Body of pancreas (tissue), 4 donors: Measurements from ENCODE around the gene LRP11. TPM values are rescaled to one million over a fixed set of nuclear protein-coding genes. Genes with fewer than 3 reads are reported as not detected.
"Not testable (repeated sequence)": the region's sequence is repeated elsewhere in the genome, so short reads cannot be mapped to it uniquely, and the experiment has no call there.

Experiments
- ATAC-seq: fragments of 150-250 bp; one replicate; pipeline ENCODE4 v1.9.1; 2016
- DNase-seq, 4 donors: peaks; one replicate each; pipeline ENCODE4 v3.0.0-alpha.2; 2019
- H3K27ac ChIP-seq, 4 donors: fragments of 200-600 bp; sonication (generic); 1 replicate in 3 of 4; 2 replicates in 1 of 4; pipeline versions ENCODE4 v1.5.1 to v1.6.1; 2016 to 2019; ENCODE audit warnings: mild to moderate bottlenecking in 1 of 4, mixed read lengths in 1 of 4, moderate library complexity in 1 of 4
- H3K27me3 ChIP-seq, 2 donors: fragments of 200-600 bp; sonication (generic); one replicate each; pipeline ENCODE4 v1.6.0; 2016; ENCODE audit warnings: mild to moderate bottlenecking in 1 of 2
- H3K36me3 ChIP-seq, 2 donors: fragments of 200-600 bp; sonication (generic); replicated peaks in 1 of 2; 2 replicates each; pipeline ENCODE4 v1.5.1; 2016; ENCODE audit warnings: low read depth in 2 of 2; ENCODE audit not compliant: insufficient read depth in 1 of 2
- H3K4me1 ChIP-seq: fragments of 200-600 bp; sonication (generic); one replicate; pipeline ENCODE4 v1.6.0; 2016
- H3K4me3 ChIP-seq, 2 donors: fragments of 200-600 bp; sonication (generic); 1 replicate in 1 of 2; 2 replicates in 1 of 2; pipeline ENCODE4 v1.5.1; 2016 to 2019
- H3K9me3 ChIP-seq, 3 donors: fragments of 200-600 bp; sonication (generic); 1 replicate in 2 of 3; 2 replicates in 1 of 3; pipeline ENCODE4 v1.5.1; 2016
- POLR2A ChIP-seq, 3 donors: fragments of 450-650 bp; IDR thresholded peaks; one replicate each; pipeline ENCODE4 v1.6.1; 2016; ENCODE audit warnings: antibody characterized with exemption in 3 of 3, mild to moderate bottlenecking in 2 of 3
- WGBS, 2 donors: methylation state at CpG; one replicate each; pipeline ENCODE4 v1.1.5; 2017; 5-methylcytosine and 5-hydroxymethylcytosine counted together
- intact Hi-C: fragments of 100-400 bp; cut with DNase I; formaldehyde crosslinking; loops from one replicate; pipeline ENCODE4 v1.15.1; 2023
- total RNA-seq, 2 donors: library from RNA; depleted of rRNA; stranded (reverse); fragments of >200 nt; gene quantifications; one replicate each; pipeline ENCODE4 v1.1.0, GENCODE V29; 2016
- TF ChIP-seq, protein P1 (sequence below), 7 experiments: fragments of 450-650 bp in 4 of 7; fragments of 200-600 bp in 3 of 7; sonication (generic) in 3 of 7; IDR thresholded peaks; one replicate each; pipeline ENCODE4 v1.5.1; 2016 to 2019; ENCODE audit warnings: antibody characterized with exemption in 7 of 7

LRP11 gene
- total RNA-seq, 2 donors from 2014 or later: 21.0 to 28.0 TPM

DNA sequence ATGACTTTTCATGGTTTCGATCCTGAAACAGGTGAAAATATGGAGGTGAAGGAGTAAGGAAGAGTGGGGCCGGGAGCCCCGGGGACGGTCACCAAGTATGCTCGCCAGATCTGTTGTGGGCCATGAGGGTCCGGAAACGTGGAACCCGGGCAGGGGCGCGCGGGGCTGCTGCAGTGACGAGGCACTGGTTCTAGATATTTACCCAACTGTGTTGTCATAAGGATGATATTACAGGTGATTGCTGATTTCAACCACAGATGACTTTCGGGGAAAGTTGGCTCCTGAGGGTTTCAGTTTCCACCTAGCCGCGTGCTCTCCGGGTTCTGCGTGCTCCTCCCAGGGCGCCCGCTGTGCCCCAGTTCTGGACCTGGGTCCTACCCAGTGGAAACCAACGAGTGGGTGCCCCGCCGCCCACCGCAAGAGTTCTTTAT is 46.6 kb upstream of the LRP11 start:
- no peak overlapping the region for H3K4me3 ChIP-seq
- ATAC-seq (no peak), DNase-seq (no peak)
- no peaks in the 10 kb centered on the region for H3K4me1 ChIP-seq
- no peak overlapping the region for H3K27ac ChIP-seq
- no peaks in the 10 kb centered on the region for H3K27me3 ChIP-seq
- WGBS, 2 donors: 92 to 93% methylated on average over 21 to 23 of the region's 23 CpGs
- no peaks in the 10 kb centered on the region for H3K36me3 ChIP-seq
- TF ChIP-seq POLR2A (IDR thresholded peaks at IDR 0.05): no peak
- TF ChIP-seq, protein P1, sequence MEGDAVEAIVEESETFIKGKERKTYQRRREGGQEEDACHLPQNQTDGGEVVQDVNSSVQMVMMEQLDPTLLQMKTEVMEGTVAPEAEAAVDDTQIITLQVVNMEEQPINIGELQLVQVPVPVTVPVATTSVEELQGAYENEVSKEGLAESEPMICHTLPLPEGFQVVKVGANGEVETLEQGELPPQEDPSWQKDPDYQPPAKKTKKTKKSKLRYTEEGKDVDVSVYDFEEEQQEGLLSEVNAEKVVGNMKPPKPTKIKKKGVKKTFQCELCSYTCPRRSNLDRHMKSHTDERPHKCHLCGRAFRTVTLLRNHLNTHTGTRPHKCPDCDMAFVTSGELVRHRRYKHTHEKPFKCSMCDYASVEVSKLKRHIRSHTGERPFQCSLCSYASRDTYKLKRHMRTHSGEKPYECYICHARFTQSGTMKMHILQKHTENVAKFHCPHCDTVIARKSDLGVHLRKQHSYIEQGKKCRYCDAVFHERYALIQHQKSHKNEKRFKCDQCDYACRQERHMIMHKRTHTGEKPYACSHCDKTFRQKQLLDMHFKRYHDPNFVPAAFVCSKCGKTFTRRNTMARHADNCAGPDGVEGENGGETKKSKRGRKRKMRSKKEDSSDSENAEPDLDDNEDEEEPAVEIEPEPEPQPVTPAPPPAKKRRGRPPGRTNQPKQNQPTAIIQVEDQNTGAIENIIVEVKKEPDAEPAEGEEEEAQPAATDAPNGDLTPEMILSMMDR (IDR thresholded peaks at IDR 0.05): no peak
- intact Hi-C loops: no loop called here
- H3K9me3 ChIP-seq: no peaks in the 10 kb centered on the region

DNA sequence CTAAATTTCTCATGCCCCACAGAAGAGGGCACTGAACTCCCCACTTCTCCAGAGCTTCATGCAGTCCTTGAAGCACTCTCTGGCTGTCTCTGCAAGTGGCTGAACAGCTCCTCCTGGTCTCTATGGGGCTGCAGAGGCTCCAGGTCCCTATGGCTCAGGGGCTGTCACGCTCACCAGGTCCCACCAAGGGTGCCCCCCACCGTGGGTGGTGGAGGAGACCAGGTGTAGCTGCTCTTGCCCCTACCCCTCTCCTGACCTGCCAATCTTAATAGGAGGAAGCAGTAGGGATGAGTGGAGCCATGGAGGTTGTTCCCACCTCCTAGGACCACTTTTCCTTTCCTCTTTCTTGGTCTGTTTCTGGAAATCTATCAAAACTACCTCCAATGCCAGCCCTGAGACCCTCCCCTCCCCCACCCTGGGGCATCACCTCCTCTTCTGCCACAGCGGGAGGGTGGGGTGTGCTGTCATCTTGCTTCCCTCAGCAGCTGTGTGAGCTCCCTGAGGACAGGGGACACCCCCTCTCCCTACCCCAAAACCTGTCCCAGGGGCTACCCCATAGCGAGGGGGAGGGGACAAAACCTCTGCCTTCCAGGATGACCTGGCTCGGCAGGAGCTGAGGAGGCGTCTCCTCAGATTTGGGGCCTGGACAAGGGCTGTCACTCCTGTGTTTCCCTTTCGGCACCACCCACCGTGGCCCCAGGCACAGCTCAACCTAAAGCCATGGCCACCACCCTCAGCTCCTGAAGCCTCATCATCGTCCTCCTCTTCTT is 45.7 kb upstream of the LRP11 start:
- TF ChIP-seq, protein P1 (IDR thresholded peaks at IDR 0.05): no peak
- TF ChIP-seq POLR2A (IDR thresholded peaks at IDR 0.05): no peak
- ATAC-seq (no peak), DNase-seq (no peak)
- intact Hi-C loops: no loop called here
- Histone ChIP-seq H3K4me3 (no peak overlapping the region), H3K27me3 (no peaks in the 10 kb centered on the region), H3K27ac (no peak overlapping the region), H3K4me1 (no peaks in the 10 kb centered on the region), H3K9me3 (no peaks in the 10 kb centered on the region), H3K36me3 (no peaks in the 10 kb centered on the region)
- WGBS, 2 donors: 86 to 87% methylated on average over 8 to 9 of the region's 9 CpGs

DNA sequence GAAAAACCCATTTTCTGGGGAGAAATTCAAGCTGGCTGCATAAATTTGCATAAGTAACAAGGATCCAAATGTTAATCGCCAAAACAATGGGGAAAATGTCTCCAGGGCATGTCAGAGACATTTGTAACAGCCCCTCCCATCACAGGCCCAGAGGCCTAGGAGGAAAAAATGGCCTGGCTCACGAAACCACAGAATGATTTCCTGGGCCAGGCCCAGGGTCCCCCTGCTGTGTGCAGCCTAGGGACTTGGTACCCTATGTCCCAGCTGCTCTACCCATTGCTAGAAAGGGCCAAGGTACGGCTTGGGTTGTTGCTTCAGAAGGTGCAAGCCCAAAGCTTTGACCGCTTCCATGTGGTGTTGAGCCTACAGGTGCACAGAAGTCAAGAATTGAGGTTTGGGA is 44.3 kb upstream of the LRP11 start:
- intact Hi-C loops, ATAC-seq, H3K36me3 ChIP-seq, H3K4me3 ChIP-seq, H3K9me3 ChIP-seq, H3K27me3 ChIP-seq, H3K27ac ChIP-seq, DNase-seq, H3K4me1 ChIP-seq: not testable (repeated sequence)
- 79 to 86% methylated on average over 4 of the region's 4 CpGs for WGBS, 2 donors

DNA sequence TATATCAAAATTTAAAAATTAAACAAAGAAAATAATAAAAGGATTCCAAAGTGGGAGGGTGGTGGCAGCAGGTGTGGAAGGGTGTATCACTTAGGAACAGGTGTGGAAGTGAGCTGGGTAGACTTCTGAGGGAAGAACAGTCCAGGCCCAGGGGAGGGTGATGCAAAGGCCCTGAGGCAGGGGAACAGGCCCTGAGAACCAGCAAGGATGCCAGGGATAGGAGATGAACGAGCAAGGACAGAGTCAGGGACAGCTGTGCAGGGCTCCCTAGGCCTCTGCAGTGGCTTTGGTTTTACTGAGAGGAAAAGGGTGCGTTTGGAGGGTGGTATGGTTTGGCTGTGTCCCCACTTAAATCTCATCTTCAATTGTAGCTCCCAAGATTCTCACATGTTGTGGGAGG is 43.2 kb upstream of the LRP11 start:
- DNase-seq: no peak
- 65 to 84% methylated on average over 2 of the region's 2 CpGs for WGBS, 2 donors
- Histone ChIP-seq H3K4me1 (no peaks in the 10 kb centered on the region), H3K36me3 (no peaks in the 10 kb centered on the region), H3K9me3 (no peaks in the 10 kb centered on the region), H3K27me3 (no peaks in the 10 kb centered on the region), H3K27ac (no peak overlapping the region), H3K4me3 (no peak overlapping the region)
- no peak for ATAC-seq
- TF ChIP-seq POLR2A (IDR thresholded peaks at IDR 0.05): no peak
- TF ChIP-seq, protein P1 (IDR thresholded peaks at IDR 0.05): no peak
- intact Hi-C loops: no loop called here

DNA sequence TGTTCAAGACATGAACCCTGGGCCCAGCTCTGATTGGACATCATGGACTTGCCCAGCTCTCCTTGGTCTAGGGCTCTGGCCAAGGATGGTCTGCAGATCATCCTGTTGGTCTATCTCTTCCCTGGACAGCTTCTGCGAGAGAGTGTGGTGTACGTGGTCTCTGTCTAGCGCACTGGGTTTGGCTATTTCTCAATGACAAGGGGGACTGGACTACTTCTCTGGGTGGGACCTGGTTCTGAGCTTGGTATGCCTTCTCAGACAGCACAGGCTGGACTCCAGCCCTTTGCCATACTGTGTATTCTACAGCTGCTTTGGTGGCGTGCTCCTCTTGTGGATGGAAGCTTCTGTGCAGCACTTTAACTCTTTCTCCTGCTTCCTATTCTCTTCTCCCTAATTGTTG is 42.2 kb upstream of the LRP11 start:
- ATAC-seq: no peak
- 94 to 95% methylated on average over 4 of the region's 4 CpGs for WGBS, 2 donors
- Histone ChIP-seq H3K27me3 (no peaks in the 10 kb centered on the region), H3K4me1 (no peaks in the 10 kb centered on the region), H3K4me3 (no peak overlapping the region), H3K9me3 (no peaks in the 10 kb centered on the region), H3K36me3 (no peaks in the 10 kb centered on the region), H3K27ac (no peak overlapping the region)
- TF ChIP-seq POLR2A (IDR thresholded peaks at IDR 0.05): no peak
- TF ChIP-seq, protein P1 (IDR thresholded peaks at IDR 0.05): no peak
- intact Hi-C loops: no loop called here
- no peak for DNase-seq
